Rectal smooth muscle tissue (tissue), 1 donor: ENCODE measurements around the gene CSNK1E.
"Not testable (repeated sequence)": the region's sequence is repeated elsewhere in the genome, so short reads cannot be mapped to it uniquely, and the experiment has no call there.

Source experiments
- H3K27ac ChIP-seq: one replicate; pipeline ENCODE4 v1.7.0; 2013; ENCODE audit warnings: low read depth, low read length, inconsistent platforms
- H3K27me3 ChIP-seq: one replicate; pipeline ENCODE4 v1.7.0; 2013; ENCODE audit warnings: low read length; ENCODE audit not compliant: control insufficient read depth, insufficient read depth
- H3K36me3 ChIP-seq: one replicate; pipeline ENCODE4 v1.7.0; 2013; ENCODE audit warnings: low read length; ENCODE audit not compliant: control insufficient read depth, insufficient read depth
- H3K4me1 ChIP-seq: one replicate; pipeline ENCODE4 v1.7.0; 2013; ENCODE audit warnings: low read length; ENCODE audit not compliant: control insufficient read depth, insufficient read depth
- H3K4me3 ChIP-seq: one replicate; pipeline ENCODE4 v1.7.0; 2013; ENCODE audit warnings: low read length
- H3K9ac ChIP-seq: one replicate; pipeline ENCODE4 v1.7.0; 2013; ENCODE audit warnings: low read length

CSNK1E gene

DNA sequence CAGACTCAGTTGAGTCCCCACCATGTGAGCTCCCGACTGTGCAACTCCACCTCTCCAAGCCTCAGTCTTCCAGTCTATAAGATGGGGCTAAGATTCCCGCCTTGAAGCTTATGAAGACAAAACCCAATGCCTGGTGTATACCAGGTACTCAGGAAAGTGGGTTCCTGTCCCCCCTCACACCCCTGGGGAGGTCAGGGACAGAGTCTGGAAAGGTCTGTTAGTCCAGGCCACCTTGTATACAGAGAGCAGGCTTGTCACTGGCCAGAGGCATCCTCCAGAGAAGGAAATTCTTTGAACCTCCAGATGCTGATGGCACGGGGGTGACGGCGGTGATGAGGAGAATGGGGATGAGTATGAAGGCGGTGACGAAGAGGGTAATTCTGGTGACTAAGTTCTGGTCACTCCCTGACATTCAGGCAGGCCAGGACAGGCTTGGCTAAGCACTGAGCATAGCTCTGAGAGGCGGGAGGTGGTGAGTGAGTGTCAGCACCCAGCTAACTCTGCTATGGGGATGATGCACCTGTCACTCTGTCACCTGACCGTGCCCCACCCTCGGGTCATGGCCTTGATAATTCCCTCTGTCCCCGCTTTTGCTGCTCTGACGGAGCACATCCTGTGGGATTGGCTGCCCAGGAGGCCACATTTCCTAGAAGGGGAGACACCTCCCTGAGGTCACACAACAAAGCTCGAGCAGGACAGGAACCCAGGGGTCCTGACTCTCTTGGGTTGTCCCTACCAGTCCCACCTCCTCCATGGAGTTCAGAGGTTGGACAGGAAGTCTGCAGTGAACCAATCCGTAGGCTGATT, 30.9 kb upstream of the CSNK1E start:
- Histone ChIP-seq H3K9ac (no peak overlapping the region), H3K27ac (no peak overlapping the region), H3K4me3 (no peak overlapping the region), H3K36me3 (no peaks in the 10 kb centered on the region), H3K27me3 (peaks cover 2% of the 10 kb centered on the region), H3K4me1 (no peaks in the 10 kb centered on the region)

DNA sequence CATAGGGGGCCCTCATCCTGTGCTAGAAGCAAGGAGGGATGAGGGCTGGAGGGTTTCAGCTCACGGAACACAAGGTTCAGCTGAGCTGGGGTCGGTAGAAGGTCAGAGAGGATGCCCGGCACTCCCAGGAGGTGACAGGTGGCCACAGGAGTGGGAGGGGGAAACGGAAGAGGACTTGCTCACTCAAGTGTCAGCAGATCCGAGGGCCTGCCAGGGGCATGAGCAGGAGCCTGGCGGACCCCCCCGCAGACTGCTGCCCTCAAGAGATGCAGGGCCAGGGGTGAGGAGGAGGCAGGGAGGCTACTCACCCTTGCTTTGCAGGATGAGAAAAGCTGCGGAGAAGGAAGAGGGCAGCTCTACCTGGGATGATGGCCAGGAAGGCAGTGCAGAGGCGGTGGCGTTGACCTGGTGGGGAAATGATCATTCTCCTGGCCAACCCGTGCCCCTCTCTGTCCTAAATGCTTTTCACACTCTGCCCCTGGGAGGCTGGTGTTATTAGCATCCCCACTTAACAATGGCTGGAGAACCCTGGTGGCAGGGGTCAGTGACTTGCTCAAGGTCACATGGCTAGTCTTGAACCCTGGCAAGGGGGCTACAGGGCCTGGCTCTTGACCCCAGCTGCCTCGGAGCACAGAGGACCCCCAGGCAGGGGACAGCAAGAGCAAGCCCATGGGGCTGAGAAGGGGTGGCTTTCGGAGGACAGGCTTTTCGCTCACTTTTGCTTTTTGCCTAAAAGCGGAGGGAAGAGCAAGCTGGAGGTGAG, 30.1 kb upstream of the CSNK1E start:
- no peak overlapping the region for H3K9ac ChIP-seq
- H3K27ac ChIP-seq, result no peak overlapping the region
- no peak overlapping the region for H3K4me3 ChIP-seq
- H3K27me3 ChIP-seq, result peaks cover 2% of the 10 kb centered on the region
- H3K4me1 ChIP-seq, result no peaks in the 10 kb centered on the region
- no peaks in the 10 kb centered on the region for H3K36me3 ChIP-seq

DNA sequence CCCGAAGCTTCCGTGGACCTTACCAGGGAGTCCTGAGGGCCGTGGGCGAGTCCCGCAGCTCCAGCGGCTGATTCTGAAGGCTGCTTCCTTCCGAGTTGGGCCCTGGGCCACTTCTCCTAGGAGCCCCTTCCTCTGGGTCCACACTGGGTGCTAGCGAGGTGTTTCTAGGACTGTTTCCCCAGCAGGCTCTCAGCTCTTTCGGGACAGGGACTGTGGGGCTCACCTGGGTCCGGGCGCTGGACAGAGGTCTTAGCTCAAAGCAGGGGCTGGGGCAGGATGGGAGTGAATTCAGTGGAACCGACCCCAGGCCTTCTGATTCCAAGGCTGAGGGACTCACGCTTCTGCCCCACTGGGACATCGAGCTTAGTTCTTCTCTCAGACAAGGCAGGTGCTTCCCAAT, 29.3 kb upstream of the CSNK1E start:
- Histone ChIP-seq H3K4me3 (no peak overlapping the region), H3K4me1 (no peaks in the 10 kb centered on the region), H3K9ac (no peak overlapping the region), H3K27me3 (peaks cover 2% of the 10 kb centered on the region), H3K27ac (no peak overlapping the region), H3K36me3 (no peaks in the 10 kb centered on the region)

- H3K4me1 ChIP-seq, result no peaks in the 10 kb centered on the region
- H3K9ac ChIP-seq, result no peak overlapping the region
- peaks cover 2% of the 10 kb centered on the region for H3K27me3 ChIP-seq
Observed at GRCh38 chr22:38345782-38346181, 28.5 kb upstream of the CSNK1E start.

GRCh38 chr22:38339893-38340292, 22.7 kb upstream of the CSNK1E start:
- H3K9ac ChIP-seq, H3K27me3 ChIP-seq, H3K36me3 ChIP-seq, H3K27ac ChIP-seq, H3K4me1 ChIP-seq, H3K4me3 ChIP-seq: not testable (repeated sequence)

More at GRCh38 chr22:38345782-38346181, 28.5 kb upstream of the CSNK1E start:
- Histone ChIP-seq H3K27ac (no peak overlapping the region), H3K36me3 (no peaks in the 10 kb centered on the region), H3K4me3 (no peak overlapping the region)

- no peaks in the 10 kb centered on the region for H3K4me1 ChIP-seq
- H3K36me3 ChIP-seq, result no peaks in the 10 kb centered on the region
- H3K9ac ChIP-seq, result no peak overlapping the region
- H3K27ac ChIP-seq, result no peak overlapping the region
- no peaks in the 10 kb centered on the region for H3K27me3 ChIP-seq
- no peak overlapping the region for H3K4me3 ChIP-seq
Observed at GRCh38 chr22:38338772-38339379, 21.6 kb upstream of the CSNK1E start.

DNA sequence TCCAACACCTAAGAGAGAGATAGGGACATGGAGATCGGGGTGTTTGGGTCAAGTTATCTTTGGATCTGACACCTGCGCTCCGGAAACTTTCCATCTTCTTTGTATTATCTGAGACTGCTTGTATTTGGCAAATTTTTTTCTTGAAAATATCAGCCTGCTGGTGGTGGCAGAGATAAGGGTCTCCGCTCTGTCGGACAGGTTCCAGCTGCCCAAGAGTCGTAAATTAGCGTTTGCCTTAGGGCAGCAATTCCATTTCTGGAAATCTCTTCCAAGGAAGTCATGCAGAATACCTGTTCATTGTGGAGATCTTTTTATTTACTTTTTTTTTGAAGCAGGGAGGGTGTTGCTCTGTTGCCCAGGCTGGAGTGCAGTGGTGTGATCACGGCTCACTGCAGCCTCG, 19.5 kb upstream of the CSNK1E start:
- H3K4me1 ChIP-seq, result no peaks in the 10 kb centered on the region
- H3K27ac ChIP-seq, result no peak overlapping the region
- no peak overlapping the region for H3K9ac ChIP-seq
- peak overlapping the region; percentile 60 for H3K4me3 ChIP-seq
- H3K36me3 ChIP-seq, result no peaks in the 10 kb centered on the region
- no peaks in the 10 kb centered on the region for H3K27me3 ChIP-seq

GRCh38 chr22:38335077-38335476, 17.8 kb upstream of the CSNK1E start:
- H3K27me3 ChIP-seq, result no peaks in the 10 kb centered on the region
- H3K9ac ChIP-seq, result no peak overlapping the region
- H3K4me3 ChIP-seq, result no peak overlapping the region
- H3K36me3 ChIP-seq, result no peaks in the 10 kb centered on the region
- no peak overlapping the region for H3K27ac ChIP-seq
- H3K4me1 ChIP-seq, result no peaks in the 10 kb centered on the region

DNA sequence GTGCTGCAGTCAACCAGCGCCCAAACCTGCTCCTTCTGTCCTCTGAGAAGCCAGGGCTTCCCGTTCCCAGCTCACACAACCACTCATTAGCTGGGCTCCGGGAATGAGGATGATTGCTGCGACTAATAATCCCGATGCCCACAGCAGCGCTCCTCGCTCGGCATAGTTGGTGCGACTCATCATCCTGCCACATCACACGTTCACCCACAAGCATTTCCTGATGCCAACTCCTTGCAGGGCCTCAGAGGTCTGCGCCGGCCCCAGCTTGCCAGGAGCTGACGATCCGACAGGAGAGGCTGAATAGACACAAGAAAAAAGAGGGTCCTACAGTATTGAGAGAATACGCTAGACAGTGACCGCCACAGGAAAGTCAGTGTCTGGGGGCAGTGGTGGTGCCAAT, 10.6 kb upstream of the CSNK1E start:
- no peaks in the 10 kb centered on the region for H3K27me3 ChIP-seq
- no peak overlapping the region for H3K4me3 ChIP-seq
- no peak overlapping the region for H3K9ac ChIP-seq
- H3K27ac ChIP-seq, result no peak overlapping the region
- H3K4me1 ChIP-seq, result no peaks in the 10 kb centered on the region
- no peaks in the 10 kb centered on the region for H3K36me3 ChIP-seq

- no peak overlapping the region for H3K4me3 ChIP-seq
- H3K27ac ChIP-seq, result no peak overlapping the region
- no peaks in the 10 kb centered on the region for H3K4me1 ChIP-seq
- H3K36me3 ChIP-seq, result no peaks in the 10 kb centered on the region
- no peak overlapping the region for H3K9ac ChIP-seq
- H3K27me3 ChIP-seq, result no peaks in the 10 kb centered on the region
Observed at GRCh38 chr22:38327396-38327795, 10.2 kb upstream of the CSNK1E start.

DNA sequence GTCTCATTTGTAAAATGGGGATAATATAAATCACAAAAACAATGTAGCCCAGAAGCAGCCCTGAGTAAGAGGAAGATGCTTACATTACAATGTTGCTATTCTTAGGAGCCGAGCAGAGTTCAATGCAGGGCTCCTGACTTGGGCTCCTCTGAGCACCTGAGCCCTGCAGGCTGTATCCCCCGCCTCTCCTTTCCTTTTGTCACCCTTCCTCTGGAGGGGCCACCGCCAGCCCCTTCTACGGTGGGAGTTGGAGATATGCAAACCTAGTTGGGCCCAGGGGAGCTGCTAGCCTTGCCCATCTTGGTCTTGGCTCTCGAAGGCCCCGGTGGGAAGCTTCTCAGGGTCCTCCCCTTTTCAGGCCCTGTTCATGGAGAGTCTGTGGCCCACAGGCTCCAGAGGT, 8.4 kb upstream of the CSNK1E start:
- Histone ChIP-seq H3K27ac (no peak overlapping the region), H3K4me3 (no peak overlapping the region), H3K27me3 (no peaks in the 10 kb centered on the region), H3K9ac (no peak overlapping the region), H3K4me1 (no peaks in the 10 kb centered on the region), H3K36me3 (no peaks in the 10 kb centered on the region)

DNA sequence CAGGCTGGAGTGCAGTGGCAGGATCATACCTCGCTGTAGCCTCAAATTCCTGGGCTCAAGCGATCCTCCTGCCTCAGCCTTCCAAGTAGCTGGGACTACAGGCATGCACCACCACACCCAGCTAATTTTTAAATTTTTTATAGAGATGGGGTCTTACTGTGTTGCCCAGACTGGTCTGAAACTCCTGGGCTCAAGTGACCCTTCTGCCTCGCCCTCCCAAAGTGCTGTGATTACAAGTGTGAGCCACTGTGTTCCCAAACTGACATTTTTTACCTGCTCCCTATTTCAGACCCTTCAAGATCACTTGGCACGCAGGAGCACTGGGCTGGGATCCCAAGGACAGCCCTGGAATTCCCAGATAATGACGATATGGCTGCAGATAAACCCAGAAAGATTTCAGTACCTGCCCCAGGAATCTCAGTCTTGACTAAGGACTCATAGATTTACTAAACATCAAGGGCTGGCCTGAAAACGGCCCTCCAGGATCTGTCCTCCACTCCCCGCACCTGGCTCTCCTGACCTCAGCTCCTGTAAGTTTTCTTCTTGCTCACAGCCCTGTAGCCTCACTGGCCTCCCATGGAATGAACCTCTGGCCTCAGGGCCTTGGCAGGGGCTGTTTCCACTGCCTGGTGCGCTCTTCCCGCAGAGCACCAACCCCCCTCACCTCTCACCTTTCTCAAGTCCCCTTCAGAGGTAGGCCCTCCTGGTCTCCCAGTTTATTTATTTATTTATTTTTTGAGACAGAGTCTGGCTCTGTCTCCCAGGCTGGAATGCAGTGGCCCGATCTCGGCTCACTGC, 3.6 kb upstream of the CSNK1E start:
- Histone ChIP-seq H3K9ac (no peak overlapping the region), H3K4me1 (peaks cover 12% of the 10 kb centered on the region), H3K4me3 (no peak overlapping the region), H3K36me3 (no peaks in the 10 kb centered on the region), H3K27me3 (no peaks in the 10 kb centered on the region), H3K27ac (no peak overlapping the region)
